Stimulated activated naive CD4-positive, alpha-beta T cell (primary cell): ENCODE results near the gene RCAN1.

Source experiments
- DNase-seq, 6 experiments: peaks; one replicate each; lab custom pipeline; 2025; lab: John Stamatoyannopoulos, UW

Gene RCAN1

GRCh38 chr21:34599534-34600101, 15.3 kb downstream of the RCAN1 start:
- DNase-seq, result no peak

GRCh38 chr21:34598931-34599400, 15.9 kb downstream of the RCAN1 start:
- DNase-seq, result no peak

- DNase-seq, result no peak
Measured at GRCh38 chr21:34597406-34597805, 17.5 kb downstream of the RCAN1 start.

GRCh38 chr21:34596561-34597271, 18.2 kb downstream of the RCAN1 start:
- DNase-seq, result no peak

GRCh38 chr21:34595457-34595856, 19.5 kb downstream of the RCAN1 start:
- DNase-seq, result no peak

GRCh38 chr21:34594566-34595234, 20.2 kb downstream of the RCAN1 start:
- no peak for DNase-seq

GRCh38 chr21:34593954-34594531, 20.9 kb downstream of the RCAN1 start:
- no peak for DNase-seq

GRCh38 chr21:34593423-34593822, 21.5 kb downstream of the RCAN1 start:
- DNase-seq, result no peak

- DNase-seq, result no peak
Measured at GRCh38 chr21:34592120-34592955, 22.6 kb downstream of the RCAN1 start.

- no peak for DNase-seq
Measured at GRCh38 chr21:34590520-34590919, 24.4 kb downstream of the RCAN1 start.

GRCh38 chr21:34589511-34590282, 25.2 kb downstream of the RCAN1 start:
- peak in 1 of 6 experiments; percentile 2 for DNase-seq

GRCh38 chr21:34583926-34584563, 30.9 kb downstream of the RCAN1 start:
- no peak for DNase-seq

GRCh38 chr21:34582506-34583150, 32.3 kb downstream of the RCAN1 start:
- no peak for DNase-seq

- DNase-seq, result no peak
Measured at GRCh38 chr21:34580181-34580700, 34.7 kb downstream of the RCAN1 start.

GRCh38 chr21:34579411-34579810, 35.5 kb downstream of the RCAN1 start:
- DNase-seq, result no peak

- no peak for DNase-seq
Measured at GRCh38 chr21:34576041-34576511, 38.8 kb downstream of the RCAN1 start.

GRCh38 chr21:34574601-34575529, 40.0 kb downstream of the RCAN1 start:
- DNase-seq, result no peak

- no peak for DNase-seq
Measured at GRCh38 chr21:34571994-34572393, 42.9 kb downstream of the RCAN1 start.

GRCh38 chr21:34570313-34570712, 44.6 kb downstream of the RCAN1 start:
- no peak for DNase-seq
